Measurements from ENCODE around the gene CDT1.

The CDT1 gene

GRCh38 chr16:88835818-88836217 lies 32.2 kb downstream of the CDT1 start:
- H2AFZ ChIP-seq (ENCODE audit: low read depth, low read length, severe bottlenecking), result no peak overlapping the region
- H3K36me3 ChIP-seq (ENCODE audit: low read length), result no peaks in the 10 kb centered on the region
- no peaks in the 10 kb centered on the region for H3K79me2 ChIP-seq (ENCODE audit: insufficient read depth, low read length)
- no peak overlapping the region for H3K27ac ChIP-seq (ENCODE audit: low read depth, low read length)
- H3F3A ChIP-seq (ENCODE audit: insufficient read depth), result no peaks in the 10 kb centered on the region
- no peaks in the 10 kb centered on the region for H4K20me1 ChIP-seq (ENCODE audit: low read depth, low read length)
- TF ChIP-seq CTCF (IDR thresholded peaks at IDR 0.05; ENCODE audit: insufficient read depth, low read length, poor library complexity, severe bottlenecking) (no peak), EZH2phosphoT487 (conservative IDR thresholded peaks at IDR 0.05; ENCODE audit: low read length) (no peak)
- no peak overlapping the region for H3K9ac ChIP-seq (ENCODE audit: low read length)
- H3K9me2 ChIP-seq (replicated peaks; ENCODE audit: insufficient read depth, low read length), result no peaks in the 10 kb centered on the region
- H3K9me3 ChIP-seq (ENCODE audit: insufficient read depth, low read length), result no peaks in the 10 kb centered on the region
- no peak overlapping the region for H3K4me2 ChIP-seq (ENCODE audit: low read depth, low read length, poor library complexity, severe bottlenecking)
- no peaks in the 10 kb centered on the region for H3K27me3 ChIP-seq (ENCODE audit: low read length)
- no peak overlapping the region for H3K4me3 ChIP-seq (ENCODE audit: insufficient read depth, low read length, poor library complexity, severe bottlenecking)

GRCh38 chr16:88836791-88837190 lies 33.2 kb downstream of the CDT1 start:
- H3K9me3 ChIP-seq (ENCODE audit: insufficient read depth, low read length), result no peaks in the 10 kb centered on the region
- H3K9me2 ChIP-seq (replicated peaks; ENCODE audit: insufficient read depth, low read length), result no peaks in the 10 kb centered on the region
- no peak for TF ChIP-seq CTCF (IDR thresholded peaks at IDR 0.05; ENCODE audit: insufficient read depth, low read length, poor library complexity, severe bottlenecking)
- no peak for TF ChIP-seq EZH2phosphoT487 (conservative IDR thresholded peaks at IDR 0.05; ENCODE audit: low read length)
- H3K79me2 ChIP-seq (ENCODE audit: insufficient read depth, low read length), result no peaks in the 10 kb centered on the region
- no peaks in the 10 kb centered on the region for H3F3A ChIP-seq (ENCODE audit: insufficient read depth)
- H3K27me3 ChIP-seq (ENCODE audit: low read length), result no peaks in the 10 kb centered on the region
- no peaks in the 10 kb centered on the region for H3K36me3 ChIP-seq (ENCODE audit: low read length)
- H3K9ac ChIP-seq (ENCODE audit: low read length), result no peak overlapping the region
- H3K27ac ChIP-seq (ENCODE audit: low read depth, low read length), result no peak overlapping the region
- H4K20me1 ChIP-seq (ENCODE audit: low read depth, low read length), result no peaks in the 10 kb centered on the region
- H3K4me3 ChIP-seq (ENCODE audit: insufficient read depth, low read length, poor library complexity, severe bottlenecking), result no peak overlapping the region
- H2AFZ ChIP-seq (ENCODE audit: low read depth, low read length, severe bottlenecking), result no peak overlapping the region
- H3K4me2 ChIP-seq (ENCODE audit: low read depth, low read length, poor library complexity, severe bottlenecking), result no peak overlapping the region

- H3F3A ChIP-seq (ENCODE audit: insufficient read depth), result no peaks in the 10 kb centered on the region
- H2AFZ ChIP-seq (ENCODE audit: low read depth, low read length, severe bottlenecking), result no peak overlapping the region
- H3K4me3 ChIP-seq (ENCODE audit: insufficient read depth, low read length, poor library complexity, severe bottlenecking), result no peak overlapping the region
- no peaks in the 10 kb centered on the region for H3K79me2 ChIP-seq (ENCODE audit: insufficient read depth, low read length)
- no peaks in the 10 kb centered on the region for H3K36me3 ChIP-seq (ENCODE audit: low read length)
- H3K9ac ChIP-seq (ENCODE audit: low read length), result no peak overlapping the region
- H3K4me2 ChIP-seq (ENCODE audit: low read depth, low read length, poor library complexity, severe bottlenecking), result no peak overlapping the region
- H3K27ac ChIP-seq (ENCODE audit: low read depth, low read length), result no peak overlapping the region
- H3K9me2 ChIP-seq (replicated peaks; ENCODE audit: insufficient read depth, low read length), result no peaks in the 10 kb centered on the region
- no peaks in the 10 kb centered on the region for H3K27me3 ChIP-seq (ENCODE audit: low read length)
- TF ChIP-seq CTCF (IDR thresholded peaks at IDR 0.05; ENCODE audit: insufficient read depth, low read length, poor library complexity, severe bottlenecking) (no peak), EZH2phosphoT487 (conservative IDR thresholded peaks at IDR 0.05; ENCODE audit: low read length) (no peak)
- H3K9me3 ChIP-seq (ENCODE audit: insufficient read depth, low read length), result no peaks in the 10 kb centered on the region
- H4K20me1 ChIP-seq (ENCODE audit: low read depth, low read length), result no peaks in the 10 kb centered on the region
Measured at GRCh38 chr16:88837806-88838205, 34.2 kb downstream of the CDT1 start.
